ENCODE data around the gene STK11. TPM values are rescaled to one million over a fixed set of nuclear protein-coding genes. Genes with fewer than 3 reads are reported as not detected.
A peak's percentile ranks its signal among the peaks of the same experiment; 100 is the strongest.

Gene STK11
- total RNA-seq, 1 experiment from 2014 or later, result 116 TPM

DNA sequence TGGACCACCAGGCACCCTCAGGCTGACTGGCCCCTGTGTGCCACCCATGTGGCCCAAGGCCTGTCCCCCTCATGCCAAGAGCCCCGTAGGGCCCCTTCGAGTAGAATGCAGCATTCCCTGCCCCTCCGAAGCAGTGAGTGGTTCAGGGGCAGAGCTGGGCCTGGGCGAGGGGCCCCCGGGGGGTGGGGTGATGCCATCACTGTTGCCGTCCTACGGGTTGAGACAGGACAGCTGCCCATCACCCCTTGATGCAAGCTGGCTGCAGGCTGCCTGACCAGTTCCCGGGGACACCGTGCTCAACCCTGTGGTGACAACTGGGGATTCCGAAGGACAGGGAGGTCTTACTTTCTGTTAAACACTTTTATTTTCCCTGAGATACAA, 36.2 kb upstream of the STK11 start:
- peak overlapping the region; percentile 94 for H3K27ac ChIP-seq (ENCODE audit: low read length)
- no peaks in the 10 kb centered on the region for H3K27me3 ChIP-seq (ENCODE audit: control insufficient read depth, insufficient read depth, low read length)
- in situ Hi-C loops (cut with HindIII; ENCODE audit: low pct_unique_long_range_greater_than_20kb, low sequenced_read_pairs), result no loop called here
- POLR2A ChIA-PET, result no interaction called here
- TF ChIP-seq POLR2AphosphoS5 (IDR thresholded peaks at IDR 0.05; ENCODE audit: low read depth, low read length), result no peak
- TF ChIP-seq TCF7L2 (IDR thresholded peaks at IDR 0.05; ENCODE audit: low read depth, low read length), result no peak
- TF ChIP-seq REST (IDR thresholded peaks at IDR 0.05; ENCODE audit: insufficient read depth in 1 of 2, low read depth in 2 of 2, low read length in 1 of 2), result no peak
- TF ChIP-seq, protein P1, sequence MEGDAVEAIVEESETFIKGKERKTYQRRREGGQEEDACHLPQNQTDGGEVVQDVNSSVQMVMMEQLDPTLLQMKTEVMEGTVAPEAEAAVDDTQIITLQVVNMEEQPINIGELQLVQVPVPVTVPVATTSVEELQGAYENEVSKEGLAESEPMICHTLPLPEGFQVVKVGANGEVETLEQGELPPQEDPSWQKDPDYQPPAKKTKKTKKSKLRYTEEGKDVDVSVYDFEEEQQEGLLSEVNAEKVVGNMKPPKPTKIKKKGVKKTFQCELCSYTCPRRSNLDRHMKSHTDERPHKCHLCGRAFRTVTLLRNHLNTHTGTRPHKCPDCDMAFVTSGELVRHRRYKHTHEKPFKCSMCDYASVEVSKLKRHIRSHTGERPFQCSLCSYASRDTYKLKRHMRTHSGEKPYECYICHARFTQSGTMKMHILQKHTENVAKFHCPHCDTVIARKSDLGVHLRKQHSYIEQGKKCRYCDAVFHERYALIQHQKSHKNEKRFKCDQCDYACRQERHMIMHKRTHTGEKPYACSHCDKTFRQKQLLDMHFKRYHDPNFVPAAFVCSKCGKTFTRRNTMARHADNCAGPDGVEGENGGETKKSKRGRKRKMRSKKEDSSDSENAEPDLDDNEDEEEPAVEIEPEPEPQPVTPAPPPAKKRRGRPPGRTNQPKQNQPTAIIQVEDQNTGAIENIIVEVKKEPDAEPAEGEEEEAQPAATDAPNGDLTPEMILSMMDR (IDR thresholded peaks at IDR 0.05), result no peak
- TF ChIP-seq SIN3A (IDR thresholded peaks at IDR 0.05; ENCODE audit: borderline replicate concordance, insufficient read depth, low read depth, low read length), result no peak; the same call in 1 of the 2 replicates
- intact Hi-C loops (cut with micrococcal nuclease; ENCODE audit: unreplicated experiment), result no loop called here
- CTCF ChIA-PET, result no interaction called here
- no peak for DNase-seq (ENCODE audit: low read depth, low spot score)
- peak overlapping the region; percentile 66 to 73 for H3K4me3 ChIP-seq (ENCODE audit: low read depth in 2 of 2, low read length in 2 of 2)
- no peaks in the 10 kb centered on the region for H3K9me3 ChIP-seq (ENCODE audit: control insufficient read depth, insufficient read depth, low read depth, low read length)
- peaks cover 3% of the 10 kb centered on the region; the same call in 1 of the 2 replicates for H3K36me3 ChIP-seq (ENCODE audit: control insufficient read depth, insufficient read depth, low read length)
- ATAC-seq, result peak; percentile 0; the same call in 1 of the 2 replicates
- H3K4me1 ChIP-seq (ENCODE audit: control insufficient read depth, insufficient read depth, low read length), result peaks cover 21% of the 10 kb centered on the region
- no TSS peak for BruUV-seq (replicated peaks)

- H3K36me3 ChIP-seq (ENCODE audit: control insufficient read depth, insufficient read depth, low read length), result peaks cover 3% of the 10 kb centered on the region; the same call in 1 of the 2 replicates
- H3K9me3 ChIP-seq (ENCODE audit: control insufficient read depth, insufficient read depth, low read depth, low read length), result no peaks in the 10 kb centered on the region
- H3K4me3 ChIP-seq (ENCODE audit: low read depth in 2 of 2, low read length in 2 of 2), result peak overlapping the region; percentile 66 to 73
- ChIA-PET POLR2A (no interaction called here), CTCF (no interaction called here)
- H3K27ac ChIP-seq (ENCODE audit: low read length), result peak overlapping the region; percentile 94
- TF ChIP-seq TCF7L2 (IDR thresholded peaks at IDR 0.05; ENCODE audit: low read depth, low read length) (0 out of 2 replicates have a peak, but pooled peaks have one; percentile 37), POLR2AphosphoS5 (IDR thresholded peaks at IDR 0.05; ENCODE audit: low read depth, low read length) (peak; percentile 73), SIN3A (IDR thresholded peaks at IDR 0.05; ENCODE audit: borderline replicate concordance, insufficient read depth, low read depth, low read length) (peak; percentile 43; the same call in 1 of the 2 replicates), REST (IDR thresholded peaks at IDR 0.05; ENCODE audit: insufficient read depth in 1 of 2, low read depth in 2 of 2, low read length in 1 of 2) (no peak)
- TF ChIP-seq, protein P1 (IDR thresholded peaks at IDR 0.05), result no peak
- intact Hi-C loops (cut with micrococcal nuclease; ENCODE audit: unreplicated experiment) (no loop called here), in situ Hi-C loops (cut with HindIII; ENCODE audit: low pct_unique_long_range_greater_than_20kb, low sequenced_read_pairs) (no loop called here)
- ATAC-seq (peak; percentile 19), DNase-seq (ENCODE audit: low read depth, low spot score) (no peak)
- no TSS peak for BruUV-seq (replicated peaks)
- no peaks in the 10 kb centered on the region for H3K27me3 ChIP-seq (ENCODE audit: control insufficient read depth, insufficient read depth, low read length)
- peaks cover 21% of the 10 kb centered on the region for H3K4me1 ChIP-seq (ENCODE audit: control insufficient read depth, insufficient read depth, low read length)
Observed at GRCh38 chr19:1169921-1170885, 35.4 kb upstream of the STK11 start.
